GM19324 (cell line): ENCODE measurements around the gene KMT2A.
"Not testable (repeated sequence)": the region's sequence is repeated elsewhere in the genome, so short reads cannot be mapped to it uniquely, and the experiment has no call there.

Experiments used
- ATAC-seq: cut with Tn5 transposase; IDR thresholded peaks from one replicate; pipeline ENCODE4 v1.9.1; 2021; ENCODE audit warnings: mild to moderate bottlenecking, moderate library complexity; ENCODE audit not compliant: unreplicated experiment, low FRiP score

The KMT2A gene

DNA sequence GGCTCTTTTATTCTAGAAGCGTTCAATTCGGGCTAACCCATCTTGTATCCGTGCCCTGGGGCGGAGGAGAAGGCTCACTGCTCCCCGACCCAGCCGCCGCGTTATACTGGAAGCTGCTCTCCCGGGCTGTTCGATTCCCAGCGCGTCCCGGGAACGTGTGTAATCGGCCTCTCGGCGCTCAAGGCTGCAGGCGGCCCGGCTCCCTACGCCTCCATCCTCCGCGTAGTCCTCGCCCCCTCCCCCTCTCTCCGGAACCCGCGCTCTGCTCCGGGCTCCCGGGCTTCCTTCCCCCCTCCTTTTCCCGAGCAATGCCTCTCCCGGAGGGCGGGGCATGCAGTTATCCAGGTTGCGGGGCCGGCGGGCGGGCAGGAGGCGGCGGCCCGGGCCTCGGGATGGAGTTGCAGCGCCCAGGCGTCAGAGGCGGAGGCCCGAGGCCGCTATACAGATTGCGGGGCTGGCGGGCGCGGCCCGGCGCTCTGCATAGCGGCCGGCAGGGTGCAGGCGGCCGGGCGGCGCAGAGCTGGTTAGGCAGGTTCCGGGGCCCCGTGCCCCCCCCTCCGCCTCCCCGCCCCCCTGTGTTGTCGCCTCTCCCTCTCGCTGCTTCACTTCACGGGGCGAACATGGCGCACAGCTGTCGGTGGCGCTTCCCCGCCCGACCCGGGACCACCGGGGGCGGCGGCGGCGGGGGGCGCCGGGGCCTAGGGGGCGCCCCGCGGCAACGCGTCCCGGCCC, at the start of gene KMT2A:
Gene KMT2A (plus strand): TSS at position 600 of the 732 bp plus-strand sequence. CDS start 21 bp downstream, at position 621.
- peak; percentile 72 for ATAC-seq

DNA sequence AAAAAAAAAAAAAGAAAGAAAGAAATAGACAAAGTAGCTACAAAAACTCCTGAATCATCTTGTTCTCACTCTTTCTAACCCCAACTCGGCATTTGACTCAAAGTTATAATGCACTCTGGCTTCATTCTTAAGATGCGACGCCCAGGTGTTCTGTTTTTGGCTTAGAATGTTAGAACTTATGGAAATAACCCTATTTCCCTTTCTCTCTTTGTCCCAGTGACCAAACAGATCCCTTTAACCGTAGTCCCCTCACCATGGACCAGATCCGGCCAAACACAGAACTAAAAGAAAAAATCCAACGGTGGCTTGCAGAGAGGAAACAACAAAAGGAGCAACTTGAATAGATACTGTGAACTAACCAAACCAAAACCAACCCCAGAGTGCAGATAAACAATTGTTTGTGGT, 40.2 kb upstream of the KMT2A start:
- no peak for ATAC-seq

DNA sequence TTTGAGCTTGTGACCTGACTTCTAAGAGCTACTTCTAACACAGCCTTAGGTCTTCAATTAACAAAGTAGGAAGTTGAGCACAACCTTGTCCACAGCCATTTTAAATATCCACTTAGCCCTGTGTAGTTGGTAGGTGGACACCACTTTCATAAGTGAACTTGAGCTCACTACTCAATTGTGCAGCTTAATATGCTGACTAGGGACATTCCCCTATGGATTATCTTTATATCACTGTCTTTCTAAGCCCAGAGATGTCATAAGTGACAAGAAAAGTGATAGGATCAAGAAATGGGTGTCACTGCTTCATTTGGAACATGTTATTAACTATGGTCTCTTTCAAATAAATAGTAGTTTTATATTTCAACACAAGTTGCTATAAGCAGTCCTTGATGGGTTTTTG, 38.8 kb upstream of the KMT2A start:
- ATAC-seq = no peak

DNA sequence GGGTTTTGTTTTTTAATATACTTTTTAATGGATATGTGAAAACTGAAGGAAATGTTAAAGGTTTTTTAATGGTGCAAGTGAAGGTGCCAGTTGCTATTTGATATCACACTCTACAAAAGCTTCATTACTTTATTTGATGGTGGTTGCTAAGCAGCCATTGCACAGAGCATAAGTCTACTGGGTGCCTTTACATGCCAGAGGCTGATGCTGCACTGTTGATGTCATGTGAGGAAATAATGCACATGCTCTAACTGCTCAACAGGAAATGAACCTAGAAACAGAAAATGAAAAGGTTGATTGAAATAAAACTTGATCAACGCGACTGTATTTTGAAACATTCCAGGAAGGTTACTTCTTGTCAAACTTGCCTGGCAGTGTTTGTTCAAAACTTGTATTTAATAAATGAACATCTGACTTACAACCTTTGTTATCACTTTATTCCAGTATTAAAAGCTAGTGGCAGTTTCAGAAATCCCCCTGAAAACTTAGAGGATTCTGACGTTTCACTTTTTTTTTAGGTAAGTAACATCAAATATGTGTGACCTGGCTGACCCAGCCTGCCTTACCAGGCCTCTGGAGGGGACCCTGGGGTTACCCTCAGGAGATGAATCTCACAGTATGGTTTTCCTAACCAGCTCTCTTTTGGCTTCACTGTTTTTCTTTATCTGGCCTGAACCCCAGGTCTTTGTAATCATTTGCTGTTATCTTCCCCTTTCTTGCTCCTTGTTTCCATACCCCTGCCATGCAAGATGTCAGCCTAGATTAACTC, 37.3 kb upstream of the KMT2A start:
- ATAC-seq = no peak

DNA sequence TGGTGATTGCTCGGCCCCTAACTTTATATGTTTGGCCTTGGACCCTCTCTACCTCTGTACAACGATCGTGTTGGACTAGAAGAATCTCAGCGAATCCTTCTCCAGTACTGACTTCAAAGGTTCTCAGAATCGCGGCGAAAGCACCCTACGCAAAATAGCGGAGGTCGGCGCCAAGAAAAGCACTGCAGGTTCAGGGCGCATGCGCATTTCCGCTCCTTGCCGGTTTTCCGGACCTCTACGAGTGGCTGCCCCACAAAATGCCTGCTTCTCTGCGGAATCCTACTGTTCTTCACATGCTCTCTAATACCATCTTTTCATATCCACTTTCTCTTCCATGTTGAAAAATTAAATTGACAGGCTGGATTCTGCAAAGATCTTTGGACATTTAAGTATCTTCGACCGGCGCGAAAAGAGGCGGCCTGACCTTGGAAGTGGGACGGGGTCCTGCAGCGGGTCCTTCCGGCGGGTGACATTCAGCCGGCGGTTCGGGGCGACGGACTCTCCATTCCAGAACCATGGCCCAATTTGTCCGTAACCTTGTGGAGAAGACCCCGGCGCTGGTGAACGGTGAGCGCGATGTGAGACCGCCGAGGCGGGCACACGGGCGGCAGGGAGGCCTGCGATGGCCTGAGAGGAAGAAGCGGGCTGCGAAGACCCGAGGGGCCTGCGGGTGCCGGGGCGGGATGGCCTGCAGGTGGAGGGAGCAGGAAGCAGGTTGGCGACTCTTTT, 35.0 kb upstream of the KMT2A start, which contains the start of gene ATP5MG:
Gene ATP5MG (plus strand): TSS at position 456 of the 729 bp plus-strand sequence. CDS start 60 bp downstream, at position 516.
- peak; percentile 69 for ATAC-seq

DNA sequence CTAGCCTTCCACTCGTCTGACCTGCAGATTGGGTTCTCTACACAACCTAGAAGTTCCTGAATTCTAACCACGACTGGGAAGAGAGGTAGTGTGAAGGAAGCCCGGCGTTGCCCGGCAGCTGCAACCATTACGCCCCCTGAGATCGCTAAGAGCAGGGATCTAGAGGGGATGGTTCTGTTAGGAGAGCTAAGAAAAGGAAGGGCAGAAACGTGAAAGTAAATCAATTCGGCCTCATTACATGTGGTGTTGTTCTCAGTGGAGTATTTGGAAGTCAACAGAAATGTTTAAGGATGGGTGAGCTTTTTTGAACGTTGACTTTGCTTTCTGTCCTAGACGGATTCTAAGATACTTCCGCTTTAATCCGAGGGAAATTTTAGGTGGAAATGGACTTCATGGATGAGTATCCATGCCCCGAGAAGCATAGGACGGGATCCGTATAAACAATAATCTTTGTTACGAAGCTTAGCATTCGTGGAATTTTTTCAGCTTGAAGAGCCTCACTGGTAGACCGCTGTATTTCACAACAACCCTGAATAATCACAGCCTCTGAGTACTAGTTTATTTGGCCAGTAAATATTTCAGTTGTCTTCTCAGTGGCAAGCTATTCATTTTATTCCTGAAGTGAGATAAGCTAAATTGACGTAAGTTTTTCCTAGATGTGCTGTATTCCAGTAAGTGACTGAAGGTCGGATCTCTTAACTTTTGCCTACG, 34.3 kb upstream of the KMT2A start:
- no peak for ATAC-seq

DNA sequence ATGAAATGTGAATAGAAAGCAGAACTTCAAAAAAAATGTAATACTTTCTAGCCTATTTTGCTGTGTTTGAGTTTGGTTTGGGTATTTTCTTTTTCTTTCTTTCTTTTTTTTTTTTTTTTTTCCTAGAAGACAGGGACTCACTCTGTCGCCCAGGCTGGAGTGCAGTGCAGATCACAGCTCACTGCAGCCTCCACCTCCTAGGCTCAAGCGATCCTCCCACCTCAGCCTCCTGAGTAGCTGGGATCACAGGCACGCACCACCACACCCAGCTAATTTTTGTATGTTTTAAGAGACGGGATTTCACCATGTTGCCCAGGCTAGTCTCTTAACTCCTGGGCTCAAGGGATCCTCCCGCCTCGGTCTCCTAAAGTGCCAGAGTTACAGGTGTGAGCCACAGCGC, 33.7 kb upstream of the KMT2A start:
- ATAC-seq = not testable (repeated sequence)

DNA sequence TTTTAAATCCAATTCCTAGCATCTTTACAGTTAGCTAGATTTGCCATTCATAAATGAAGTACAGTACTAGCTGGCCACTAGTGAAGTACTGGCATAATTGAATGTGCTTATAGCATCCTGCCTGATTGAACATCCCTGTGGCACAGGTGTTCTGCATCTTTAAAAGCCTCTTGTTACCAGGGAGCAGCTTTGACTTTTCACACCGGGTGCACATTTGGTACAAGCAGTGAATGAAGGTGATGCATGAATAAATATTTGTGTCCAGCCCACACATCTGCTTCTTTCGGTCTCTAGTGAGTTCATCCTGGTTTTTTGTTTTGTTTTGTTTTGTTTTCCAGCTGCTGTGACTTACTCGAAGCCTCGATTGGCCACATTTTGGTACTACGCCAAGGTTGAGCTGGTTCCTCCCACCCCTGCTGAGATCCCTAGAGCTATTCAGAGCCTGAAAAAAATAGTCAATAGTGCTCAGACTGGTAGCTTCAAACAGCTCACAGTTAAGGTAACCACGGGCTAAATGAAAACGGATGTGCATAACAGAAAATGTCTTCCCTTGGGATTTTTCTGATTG, 29.6 kb upstream of the KMT2A start:
- no peak for ATAC-seq

DNA sequence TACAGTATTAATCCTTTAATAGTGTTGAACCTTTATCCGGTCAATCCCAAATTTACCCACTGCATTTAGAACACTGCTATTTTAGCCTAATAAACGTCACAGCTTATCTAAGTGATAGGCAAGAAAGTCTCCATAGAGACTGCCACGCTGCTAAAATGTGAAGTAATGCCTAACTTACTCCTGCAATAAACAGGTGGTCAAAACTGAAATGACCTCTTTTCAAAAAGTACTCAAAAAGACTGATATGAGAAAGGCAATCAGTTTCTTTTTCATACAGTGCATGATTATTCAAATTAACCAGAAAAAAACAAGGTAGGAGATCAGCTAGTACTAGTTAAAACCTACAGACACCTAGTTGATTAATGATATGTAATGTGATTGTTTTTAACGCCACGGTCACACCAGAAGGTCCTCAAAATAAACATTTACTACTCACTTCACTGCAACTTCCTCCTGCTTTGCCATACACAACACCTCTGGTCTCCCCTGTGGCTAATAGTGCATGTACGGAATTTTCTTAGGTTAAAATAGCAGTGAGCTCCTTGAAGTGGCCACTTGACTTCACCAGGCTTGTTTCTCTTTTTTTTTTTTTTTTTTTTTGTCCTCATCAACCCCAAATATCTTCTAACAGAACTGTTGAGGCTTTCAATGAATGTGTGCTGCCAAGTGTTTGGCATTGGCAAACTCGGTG, 26.1 kb upstream of the KMT2A start:
- peak; percentile 59 for ATAC-seq

DNA sequence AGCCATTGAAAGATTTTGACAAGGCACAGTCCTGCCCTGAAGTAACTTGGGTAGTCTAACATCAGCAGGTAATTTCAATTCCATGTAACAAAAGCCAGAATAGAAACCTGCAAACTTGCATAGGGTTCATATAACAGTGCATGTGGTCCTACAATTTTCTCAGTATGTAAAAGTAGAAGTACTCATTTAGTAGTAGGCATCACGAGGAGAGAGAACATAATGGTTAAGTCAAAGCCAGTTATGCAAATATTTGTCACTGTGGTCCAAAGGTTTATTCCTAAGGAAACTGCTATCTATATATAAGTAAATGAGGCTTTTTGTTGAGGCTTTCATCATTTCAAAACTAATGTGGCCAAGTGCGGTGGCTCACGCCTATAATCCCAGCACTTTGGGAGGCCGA, 24.8 kb upstream of the KMT2A start:
- no peak for ATAC-seq

DNA sequence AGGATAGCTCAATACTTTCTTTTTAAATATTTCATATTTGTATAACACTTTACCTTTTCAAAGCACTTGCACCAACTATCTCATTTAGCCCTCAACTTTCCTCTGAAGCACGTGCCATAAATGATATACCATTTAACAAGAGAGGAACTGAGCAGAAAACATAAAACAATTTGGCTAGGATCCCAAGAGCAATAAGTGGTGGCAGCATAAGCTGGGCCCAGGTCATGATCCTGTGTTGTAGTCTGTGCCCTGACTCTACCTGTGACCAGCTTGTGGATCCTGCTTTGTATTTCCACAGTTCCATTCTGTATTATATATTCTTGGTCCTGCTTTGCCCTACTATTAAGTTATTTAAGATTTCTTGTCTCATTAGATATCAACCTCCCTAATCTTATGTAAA, 23.4 kb upstream of the KMT2A start:
- no peak for ATAC-seq

DNA sequence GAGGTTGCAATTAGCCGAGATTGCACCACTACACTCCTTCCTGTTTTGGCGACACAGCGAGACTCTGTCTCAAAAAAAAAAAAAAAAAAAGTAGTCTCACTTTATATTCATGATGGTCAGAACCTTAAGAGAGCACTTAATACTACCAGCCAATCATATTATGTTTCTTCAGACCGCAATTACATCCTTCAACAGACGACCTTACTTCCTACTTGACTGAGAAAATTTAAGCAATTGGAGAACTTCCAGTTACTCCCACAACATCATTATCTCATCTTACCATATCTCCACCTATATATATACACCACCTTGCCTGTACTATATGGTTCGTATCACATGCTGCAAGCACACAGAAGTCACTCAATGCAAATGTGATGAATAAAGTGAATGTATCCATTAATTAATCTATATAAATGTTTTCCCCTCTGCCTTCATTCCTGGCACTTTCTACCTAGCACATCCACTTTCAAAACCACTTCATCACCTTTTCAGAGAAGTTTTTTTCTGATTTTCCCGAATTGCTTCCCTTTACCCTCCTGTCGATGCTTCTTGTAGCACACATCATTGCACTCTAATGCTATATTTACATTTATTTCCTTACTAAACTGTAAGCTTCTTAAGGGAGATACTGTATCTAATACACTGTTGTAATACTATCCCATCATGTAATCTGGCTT, 21.1 kb upstream of the KMT2A start:
- no peak for ATAC-seq

DNA sequence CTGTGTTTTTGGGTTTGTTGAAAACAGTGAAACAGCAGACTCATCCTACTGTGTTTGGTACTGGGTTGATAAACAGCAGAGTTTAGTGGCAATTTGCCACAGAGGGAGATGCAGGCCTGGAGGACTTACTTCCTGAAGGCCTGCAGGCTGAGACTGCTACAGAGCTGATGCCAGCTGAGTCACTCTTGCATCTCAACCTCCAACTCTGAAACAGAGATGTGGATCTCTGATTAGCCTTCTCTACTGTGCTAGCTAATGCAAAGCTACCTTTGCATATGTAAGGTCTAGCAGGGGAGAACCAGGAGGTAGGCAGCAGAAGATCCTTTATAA, 20.6 kb upstream of the KMT2A start:
- no peak for ATAC-seq

DNA sequence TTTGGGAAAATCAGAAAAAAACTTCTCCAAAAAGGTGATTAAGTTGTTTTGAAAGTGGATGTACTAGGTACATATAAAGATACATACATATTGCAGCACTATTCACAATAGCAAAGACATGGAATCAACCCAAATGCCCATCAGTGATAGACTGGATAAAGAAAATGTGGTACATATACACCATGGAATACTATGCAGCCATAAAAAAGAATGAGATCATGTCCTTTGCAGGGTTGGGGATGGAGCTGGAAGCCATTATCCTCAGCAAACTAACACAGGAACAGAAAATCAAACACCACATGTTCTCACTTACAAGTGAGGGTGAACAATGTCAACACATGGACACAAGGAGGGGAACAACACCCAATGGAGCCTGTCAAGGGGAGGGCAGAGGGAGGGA, 19.4 kb upstream of the KMT2A start:
- ATAC-seq = not testable (repeated sequence)

DNA sequence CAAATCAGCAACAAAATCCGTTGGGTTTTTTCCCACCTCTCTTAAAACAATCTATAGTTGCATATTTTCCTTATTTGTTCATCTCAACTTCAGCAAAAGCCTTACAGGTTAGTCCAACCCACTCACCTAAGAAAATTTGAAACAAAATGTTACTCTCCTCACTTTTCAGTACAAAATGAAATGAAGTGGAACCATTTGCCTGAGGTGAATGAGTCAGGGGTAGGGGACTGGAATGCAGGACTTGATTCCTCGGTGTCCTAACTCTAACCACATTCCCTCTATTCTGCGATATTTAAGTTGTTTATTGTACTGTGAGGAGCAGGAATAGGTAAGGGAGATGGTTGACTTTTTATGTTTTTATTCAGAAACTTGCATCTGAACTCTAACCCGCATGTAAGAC, 18.5 kb upstream of the KMT2A start:
- no peak for ATAC-seq

DNA sequence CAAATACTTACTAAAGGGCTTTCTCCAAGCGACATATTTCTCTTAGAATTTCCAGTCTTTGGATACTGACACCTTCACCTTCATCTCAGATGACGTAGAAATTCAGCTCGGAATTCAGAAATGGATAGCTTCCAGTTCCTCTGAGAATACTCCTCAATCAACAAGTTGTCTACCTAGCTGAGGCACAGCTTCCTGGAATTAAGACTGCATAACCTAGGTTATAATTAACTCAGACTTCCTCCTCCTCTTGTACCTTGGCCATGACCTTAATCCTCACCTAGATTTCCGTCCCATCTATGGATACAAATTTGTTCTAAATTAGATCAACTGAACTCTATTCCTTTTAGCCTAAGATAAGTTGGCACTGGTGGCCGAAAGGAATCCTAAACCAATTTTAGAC, 17.5 kb upstream of the KMT2A start:
- ATAC-seq = no peak

DNA sequence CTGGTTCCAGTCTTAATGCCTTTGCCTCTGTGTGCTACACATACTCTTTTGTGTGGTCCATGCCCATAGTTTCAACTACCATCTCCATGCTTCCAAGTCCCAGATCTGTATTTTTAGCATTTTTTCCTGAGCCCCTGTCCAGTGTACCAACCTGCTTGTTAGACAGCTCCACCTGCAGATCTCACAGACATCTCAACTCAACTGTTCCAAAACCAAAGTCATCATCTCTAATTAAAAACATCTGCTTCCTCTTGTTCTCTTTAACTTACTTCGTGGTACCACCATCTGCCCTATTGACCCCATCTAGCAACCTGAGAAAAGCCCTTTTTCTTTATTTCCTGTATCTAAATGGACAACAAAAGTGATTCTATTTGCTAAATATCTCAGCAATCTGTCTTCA, 8.6 kb upstream of the KMT2A start:
- ATAC-seq = no peak

DNA sequence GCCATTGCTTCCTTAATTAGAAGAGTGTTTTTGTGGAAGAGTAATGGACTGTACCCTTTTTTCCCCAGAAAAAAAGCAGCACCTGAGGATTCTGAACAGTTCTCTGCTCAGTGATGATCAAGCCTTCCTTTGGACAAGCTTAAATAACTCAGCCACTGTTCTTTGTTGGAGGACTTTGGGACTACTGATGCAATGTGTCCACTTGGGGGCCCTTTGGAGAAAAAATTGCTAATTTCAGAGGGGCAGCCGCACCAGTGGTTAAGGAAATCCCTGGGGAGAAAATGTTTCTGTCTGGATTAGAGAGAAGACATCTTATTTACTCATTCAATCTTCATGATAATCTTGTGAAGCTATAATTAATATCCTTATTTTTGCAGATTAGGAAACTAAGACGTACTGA, 5.3 kb upstream of the KMT2A start:
- ATAC-seq = no peak

DNA sequence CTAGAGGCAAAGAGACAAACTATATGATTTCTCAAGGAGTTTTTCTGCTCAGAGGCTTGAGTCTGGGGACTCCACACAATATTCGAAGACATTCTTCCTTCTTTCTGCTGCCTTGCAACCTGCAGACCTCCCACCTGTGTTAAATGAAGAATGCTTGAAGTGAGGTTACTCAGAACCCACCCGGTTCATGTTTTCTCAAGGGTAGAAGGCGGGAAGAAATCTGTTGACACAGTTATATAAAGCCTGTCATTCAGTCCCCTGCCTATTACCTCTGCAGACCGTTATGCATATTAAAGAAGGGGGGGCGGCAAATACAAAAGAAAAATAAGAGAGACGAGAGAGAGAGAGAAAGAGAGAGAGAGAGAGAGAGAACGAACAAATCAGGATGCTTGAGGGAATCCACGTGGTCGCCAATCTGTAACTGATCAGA, 2.2 kb upstream of the KMT2A start:
- ATAC-seq = no peak
